HEK293 (cell line): Measurements from ENCODE around the gene ACSM3.

Experiments used
- ATF2 ChIP-seq: fragments of 450-650 bp; formaldehyde crosslinking; IDR thresholded peaks from 2 replicates; pipeline ENCODE4 v1.5.1; 2016; ENCODE audit warnings: missing biosample characterization, missing genetic modification characterization, low read depth
- CTCF ChIP-seq: fragments of 450-650 bp; formaldehyde crosslinking; IDR thresholded peaks from 2 replicates; pipeline ENCODE4 v1.5.1; 2016; ENCODE audit warnings: missing biosample characterization, missing genetic modification characterization
- WT1 ChIP-seq: fragments of 450-650 bp; formaldehyde crosslinking; IDR thresholded peaks from 2 replicates; pipeline ENCODE4 v1.5.1; 2016; ENCODE audit warnings: missing biosample characterization, missing genetic modification characterization
- ZIC2 ChIP-seq: fragments of 450-650 bp; formaldehyde crosslinking; IDR thresholded peaks from 2 replicates; pipeline ENCODE4 v1.5.1; 2016; ENCODE audit warnings: missing biosample characterization, missing genetic modification characterization
- ZNF121 ChIP-seq: fragments of 450-650 bp; formaldehyde crosslinking; IDR thresholded peaks from 2 replicates; pipeline ENCODE4 v1.5.1; 2016; ENCODE audit warnings: missing biosample characterization, missing genetic modification characterization
- ZNF354C ChIP-seq: fragments of 450-650 bp; formaldehyde crosslinking; IDR thresholded peaks from 2 replicates; pipeline ENCODE4 v1.5.1; 2016; ENCODE audit warnings: missing biosample characterization, missing genetic modification characterization, low read depth, borderline replicate concordance
- ZNF558 ChIP-seq: fragments of 450-650 bp; formaldehyde crosslinking; IDR thresholded peaks from 2 replicates; pipeline ENCODE4 v1.5.1; 2016; ENCODE audit warnings: missing biosample characterization, missing genetic modification characterization
- ZNF658 ChIP-seq: fragments of 450-650 bp; formaldehyde crosslinking; IDR thresholded peaks from 2 replicates; pipeline ENCODE4; 2016; ENCODE audit warnings: missing biosample characterization, missing genetic modification characterization

GRCh38 chr16:20727181-20727580 lies 36.6 kb upstream of the ACSM3 start:
- TF ChIP-seq ZNF558 (tag by site-specific recombination) (no peak), WT1 (tag by site-specific recombination) (no peak), ZNF658 (tag by site-specific recombination) (no peak), CTCF (tag by site-specific recombination) (no peak), ZIC2 (tag by site-specific recombination) (no peak), ATF2 (tag by site-specific recombination) (no peak), ZNF354C (tag by site-specific recombination) (no peak), ZNF121 (no peak)
